Ovary (tissue), 3 donors: ENCODE results near the gene SCEL.

Source experiments
- CTCF ChIP-seq, 3 donors: fragments of 450-650 bp in 2 of 3; fragments of 200-600 bp in 1 of 3; IDR thresholded peaks; one replicate each; pipeline versions ENCODE4 v1.5.1 to v1.8.0; 2016 to 2022; ENCODE audit warnings: antibody characterized with exemption in 3 of 3, mild to moderate bottlenecking in 1 of 3
- POLR2A ChIP-seq: fragments of 450-650 bp; IDR thresholded peaks from one replicate; pipeline ENCODE4 v1.6.1; 2017; ENCODE audit warnings: antibody characterized with exemption, mild to moderate bottlenecking, moderate library complexity
- donor health status: DM: no; HTN: no; CAD: no.

GRCh38 chr13:77544758-77545338 lies 9.3 kb downstream of the SCEL start:
- TF ChIP-seq CTCF (IDR thresholded peaks at IDR 0.05), result no peak
- TF ChIP-seq POLR2A, result no peak
